ENCODE measurements around the gene TBC1D7.

DNA sequence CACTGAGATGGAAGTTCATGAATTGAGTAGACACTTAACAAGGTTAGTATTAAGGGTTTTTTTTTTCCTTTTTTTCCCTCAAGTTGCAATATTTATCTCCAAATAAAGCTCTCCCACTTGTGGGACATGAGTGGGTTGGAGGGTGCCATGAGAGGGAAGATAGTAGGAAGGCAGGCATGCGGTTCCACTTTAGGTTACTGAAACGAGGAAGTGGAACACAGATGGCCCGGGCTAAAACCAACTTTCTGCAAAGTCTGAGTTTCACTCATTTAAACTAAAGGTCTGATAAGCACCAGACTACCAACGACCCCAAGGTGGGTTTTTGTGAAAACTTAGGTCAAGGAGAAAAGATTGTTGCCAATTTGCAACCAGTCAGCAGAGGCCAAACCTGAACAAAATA, 42.2 kb downstream of the TBC1D7 start:
- TF ChIP-seq, protein P1, sequence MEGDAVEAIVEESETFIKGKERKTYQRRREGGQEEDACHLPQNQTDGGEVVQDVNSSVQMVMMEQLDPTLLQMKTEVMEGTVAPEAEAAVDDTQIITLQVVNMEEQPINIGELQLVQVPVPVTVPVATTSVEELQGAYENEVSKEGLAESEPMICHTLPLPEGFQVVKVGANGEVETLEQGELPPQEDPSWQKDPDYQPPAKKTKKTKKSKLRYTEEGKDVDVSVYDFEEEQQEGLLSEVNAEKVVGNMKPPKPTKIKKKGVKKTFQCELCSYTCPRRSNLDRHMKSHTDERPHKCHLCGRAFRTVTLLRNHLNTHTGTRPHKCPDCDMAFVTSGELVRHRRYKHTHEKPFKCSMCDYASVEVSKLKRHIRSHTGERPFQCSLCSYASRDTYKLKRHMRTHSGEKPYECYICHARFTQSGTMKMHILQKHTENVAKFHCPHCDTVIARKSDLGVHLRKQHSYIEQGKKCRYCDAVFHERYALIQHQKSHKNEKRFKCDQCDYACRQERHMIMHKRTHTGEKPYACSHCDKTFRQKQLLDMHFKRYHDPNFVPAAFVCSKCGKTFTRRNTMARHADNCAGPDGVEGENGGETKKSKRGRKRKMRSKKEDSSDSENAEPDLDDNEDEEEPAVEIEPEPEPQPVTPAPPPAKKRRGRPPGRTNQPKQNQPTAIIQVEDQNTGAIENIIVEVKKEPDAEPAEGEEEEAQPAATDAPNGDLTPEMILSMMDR (IDR thresholded peaks at IDR 0.05), result no peak
- TF ChIP-seq POLR2A (IDR thresholded peaks at IDR 0.05), result no peak

Measured in upper lobe of left lung (tissue), 4 donors.